HCT116 (cell line): Measurements from ENCODE around the gene SLC25A25. TPM values are rescaled to one million over a fixed set of nuclear protein-coding genes. Genes with fewer than 3 reads are reported as not detected.

ENCODE experiments used
- ATAC-seq: fragments of 200-7000 bp; cut with Tn5 transposase; 2 replicates; pipeline ENCODE4 v1.9.1; 2020; ENCODE audit warnings: mild to moderate bottlenecking, moderate library complexity
- BruUV-seq: library from RNA; stranded (reverse); fragments of 400-500 nt; replicated peaks from 2 replicates; lab custom pipeline; 2021; lab: Mats Ljungman, UMichigan
- CTCF ChIA-PET: fragments of 300-600 bp; sonication (Branson Sonifier 250); formaldehyde crosslinking; loops from one replicate; lab custom pipeline; 2021; ENCODE audit warnings: antibody characterized with exemption; lab: Charles Lee
- POLR2A ChIA-PET: fragments of 300-600, 350-600 bp; sonication (Branson Sonifier 250); formaldehyde crosslinking; loops from one replicate; lab custom pipeline; 2021; ENCODE audit warnings: antibody characterized with exemption; lab: Charles Lee
- RAD21 ChIA-PET, 2 experiments: fragments of 300-600 bp; sonication (Branson Sonifier 250); formaldehyde crosslinking; loops; one replicate each; lab custom pipeline; 2023; ENCODE audit warnings: low total read pairs in 2 of 2; ENCODE audit not compliant: uncharacterized antibody in 2 of 2, unreplicated experiment in 2 of 2, low non-redundant PET in 1 of 2; lab: Charles Lee
- DNase-seq: peaks from one replicate; pipeline ENCODE4 v3.0.0-alpha.2; 2010; ENCODE audit warnings: low read depth, low spot score
- H2AFZ ChIP-seq: fragments of 200-600 bp; shearing (Covaris generic), sonication (generic); 2 replicates; pipeline ENCODE4 v1.6.1; 2017; ENCODE audit warnings: low read depth, mixed run types, mixed read lengths, antibody characterized with exemption, low read length; ENCODE audit not compliant: poor library complexity, severe bottlenecking
- H3K27ac ChIP-seq: 2 replicates; pipeline ENCODE4 v1.5.1; 2012; ENCODE audit warnings: low read depth, low read length
- H3K27me3 ChIP-seq: fragments of 200-600 bp; sonication (generic); 2 replicates; pipeline ENCODE4 v1.6.1; 2016; ENCODE audit warnings: mixed run types, low read length, mixed read lengths; ENCODE audit not compliant: insufficient read depth
- H3K36me3 ChIP-seq, 2 experiments: fragments of 200-500 bp in 1 of 2; fragments of 200-600 bp in 1 of 2; sonication (Bioruptor generic) in 1 of 2; sonication (generic) in 1 of 2; 2 replicates each; pipeline versions ENCODE4 v1.5.1 to v1.6.1; 2014 to 2016; ENCODE audit warnings: low read length in 2 of 2, inconsistent platforms in 1 of 2, mixed read lengths in 1 of 2, mixed run types in 1 of 2; ENCODE audit not compliant: insufficient read depth in 2 of 2, control insufficient read depth in 1 of 2
- H3K4me1 ChIP-seq, 2 experiments: fragments of 200-600 bp in 1 of 2; sonication (generic) in 1 of 2; 2 replicates each; pipeline versions ENCODE4 v1.5.1 to v1.6.1; 2012 to 2017; ENCODE audit warnings: low read length in 2 of 2, inconsistent platforms in 1 of 2, mild to moderate bottlenecking in 1 of 2, mixed read lengths in 1 of 2, mixed run types in 1 of 2, moderate library complexity in 1 of 2; ENCODE audit not compliant: insufficient read depth in 2 of 2, control insufficient read depth in 1 of 2
- H3K4me2 ChIP-seq: fragments of 200-600 bp; sonication (generic); 2 replicates; pipeline ENCODE4 v1.6.1; 2017; ENCODE audit warnings: mixed run types, low read length, mixed read lengths
- H3K4me3 ChIP-seq, 2 experiments: fragments of 200-600 bp in 1 of 2; sonication (generic) in 1 of 2; replicated peaks in 1 of 2; 2 replicates each; pipeline ENCODE4 v1.5.1; 2011 to 2016; ENCODE audit warnings: low read length in 2 of 2, control low read depth in 1 of 2, low read depth in 1 of 2, mild to moderate bottlenecking in 1 of 2, mixed read lengths in 1 of 2, mixed run types in 1 of 2
- H3K79me2 ChIP-seq: fragments of 200-600 bp; sonication (generic); 2 replicates; pipeline ENCODE4 v1.6.1; 2017; ENCODE audit warnings: mild to moderate bottlenecking, mixed run types, low read length, moderate library complexity, mixed read lengths; ENCODE audit not compliant: insufficient read depth
- H3K9ac ChIP-seq: fragments of 200-600 bp; sonication (generic); 2 replicates; pipeline ENCODE4 v1.6.1; 2016; ENCODE audit warnings: low read length, mixed read lengths
- H3K9me2 ChIP-seq: fragments of 200-600 bp; sonication (generic), shearing (Covaris generic); 2 replicates; pipeline ENCODE4 v1.6.1; 2017; ENCODE audit warnings: mixed run types, mild to moderate bottlenecking, moderate library complexity; ENCODE audit not compliant: insufficient read depth
- H3K9me3 ChIP-seq, 2 experiments: fragments of 200-500 bp in 1 of 2; fragments of 200-600 bp in 1 of 2; sonication (Bioruptor generic) in 1 of 2; sonication (generic) in 1 of 2; 2 replicates each; pipeline ENCODE4 v1.6.1; 2014 to 2017; ENCODE audit warnings: low read length in 2 of 2, mixed read lengths in 2 of 2, inconsistent platforms in 1 of 2, low read depth in 1 of 2, mild to moderate bottlenecking in 1 of 2, mixed run types in 1 of 2, moderate library complexity in 1 of 2; ENCODE audit not compliant: control insufficient read depth in 1 of 2, insufficient read depth in 1 of 2
- H4K20me1 ChIP-seq: fragments of 200-600 bp; sonication (generic), shearing (Covaris generic); 2 replicates; pipeline ENCODE4 v1.6.1; 2017; ENCODE audit warnings: mixed run types, mild to moderate bottlenecking, moderate library complexity; ENCODE audit not compliant: insufficient read depth
- CEBPB ChIP-seq: IDR thresholded peaks from 2 replicates; pipeline ENCODE4 v1.6.1; 2012; ENCODE audit warnings: low read depth
- EGR1 ChIP-seq: IDR thresholded peaks from 2 replicates; pipeline ENCODE4 v1.6.1; 2012; ENCODE audit warnings: low read depth
- ELF1 ChIP-seq: IDR thresholded peaks from 2 replicates; pipeline ENCODE4 v1.6.1; 2012; ENCODE audit warnings: low read depth, borderline replicate concordance
- EZH2 ChIP-seq: fragments of 200-600 bp; sonication (generic); IDR thresholded peaks from 2 replicates; pipeline ENCODE4 v1.6.1; 2017; ENCODE audit warnings: antibody characterized with exemption, mixed run types
- FOSL1 ChIP-seq: IDR thresholded peaks from 2 replicates; pipeline ENCODE4 v1.6.1; 2012; ENCODE audit warnings: low read depth
- POLR2AphosphoS5 ChIP-seq: IDR thresholded peaks from 2 replicates; pipeline ENCODE4 v1.6.1; 2011; ENCODE audit warnings: mild to moderate bottlenecking, low read depth, low read length, moderate library complexity
- RAD21 ChIP-seq: IDR thresholded peaks from 2 replicates; pipeline ENCODE4 v1.6.1; 2012; ENCODE audit warnings: low read depth, mild to moderate bottlenecking
- SP1 ChIP-seq: IDR thresholded peaks from 2 replicates; pipeline ENCODE4 v1.6.1; 2012; ENCODE audit warnings: low read depth
- YY1 ChIP-seq: IDR thresholded peaks from 2 replicates; pipeline ENCODE4 v1.6.1; 2011; ENCODE audit warnings: low read length, low read depth, moderate library complexity, mild to moderate bottlenecking; ENCODE audit not compliant: insufficient replicate concordance; ENCODE audit errors: extremely low read depth
- ZFX ChIP-seq: fragments of 450-650 bp; IDR thresholded peaks from 2 replicates; pipeline ENCODE4 v1.6.1; 2017
- intact Hi-C: fragments of 100-400 bp; cut with micrococcal nuclease; formaldehyde crosslinking; loops from 2 replicates; pipeline ENCODE4 v1.10.0; 2022
- total RNA-seq: library from RNA; stranded (reverse); gene quantifications from one replicate; pipeline ENCODE4 v1.2.1, GENCODE V29; 2021; ENCODE audit not compliant: unreplicated experiment
- TF ChIP-seq, protein P1 (sequence below): IDR thresholded peaks from 2 replicates; pipeline ENCODE4 v1.6.1; 2012; ENCODE audit warnings: low read depth
- TF ChIP-seq, protein P2 (sequence below), 3 experiments: fragments of 200-600 bp in 1 of 3; sonication (generic) in 1 of 3; IDR thresholded peaks in 2 of 3; conservative IDR thresholded peaks in 1 of 3; 2 replicates each; pipeline ENCODE4 v1.5.1; 2012 to 2017; ENCODE audit warnings: low read depth in 2 of 3, low read length in 2 of 3, antibody characterized with exemption in 1 of 3, borderline replicate concordance in 1 of 3, control low read depth in 1 of 3, mild to moderate bottlenecking in 1 of 3, mixed read lengths in 1 of 3, mixed run types in 1 of 3, moderate library complexity in 1 of 3; ENCODE audit not compliant: insufficient read depth in 1 of 3
- TF ChIP-seq, protein P3 (sequence below): IDR thresholded peaks from 2 replicates; pipeline ENCODE4 v1.6.1; 2012

The SLC25A25 gene
- total RNA-seq, 1 experiment from 2014 or later = 15.3 TPM

DNA sequence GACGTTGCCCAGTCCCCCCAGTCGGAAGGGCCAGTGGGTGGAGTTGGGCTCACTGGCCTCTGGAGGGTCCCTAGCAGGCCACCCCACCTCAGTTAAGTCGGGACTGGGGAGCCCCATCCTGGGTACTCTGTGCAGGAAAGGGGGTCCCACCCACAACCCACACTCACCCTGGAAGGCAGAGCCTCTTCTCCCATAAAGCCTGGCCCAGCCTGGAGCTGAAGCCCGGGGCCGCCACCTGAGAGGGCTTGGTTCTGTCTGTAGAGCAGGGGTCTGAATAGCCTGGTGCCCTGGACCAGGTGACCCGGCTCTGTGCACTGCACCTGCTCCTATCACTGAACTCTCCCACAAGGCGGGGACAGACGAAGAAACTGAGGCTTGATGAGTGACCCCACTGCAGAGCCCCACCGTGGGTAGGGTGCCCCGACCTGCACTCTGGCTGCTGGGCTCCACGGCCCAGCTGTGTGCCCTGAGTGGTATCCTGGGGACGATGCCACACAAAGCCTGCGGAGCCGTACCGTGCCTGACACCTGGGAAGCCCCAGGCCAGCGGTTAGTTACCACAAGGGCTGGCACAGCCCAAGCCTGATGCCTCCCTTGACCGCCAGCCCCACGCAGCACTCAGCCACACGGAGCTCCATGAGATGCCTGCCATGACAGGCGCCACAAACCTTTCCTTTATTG is 52.2 kb downstream of the SLC25A25 start (continued):
- TF ChIP-seq RAD21 = no peak
- no peak for TF ChIP-seq FOSL1
- no peak; the same call in none of the 2 replicates for TF ChIP-seq POLR2AphosphoS5
- TF ChIP-seq, protein P1, sequence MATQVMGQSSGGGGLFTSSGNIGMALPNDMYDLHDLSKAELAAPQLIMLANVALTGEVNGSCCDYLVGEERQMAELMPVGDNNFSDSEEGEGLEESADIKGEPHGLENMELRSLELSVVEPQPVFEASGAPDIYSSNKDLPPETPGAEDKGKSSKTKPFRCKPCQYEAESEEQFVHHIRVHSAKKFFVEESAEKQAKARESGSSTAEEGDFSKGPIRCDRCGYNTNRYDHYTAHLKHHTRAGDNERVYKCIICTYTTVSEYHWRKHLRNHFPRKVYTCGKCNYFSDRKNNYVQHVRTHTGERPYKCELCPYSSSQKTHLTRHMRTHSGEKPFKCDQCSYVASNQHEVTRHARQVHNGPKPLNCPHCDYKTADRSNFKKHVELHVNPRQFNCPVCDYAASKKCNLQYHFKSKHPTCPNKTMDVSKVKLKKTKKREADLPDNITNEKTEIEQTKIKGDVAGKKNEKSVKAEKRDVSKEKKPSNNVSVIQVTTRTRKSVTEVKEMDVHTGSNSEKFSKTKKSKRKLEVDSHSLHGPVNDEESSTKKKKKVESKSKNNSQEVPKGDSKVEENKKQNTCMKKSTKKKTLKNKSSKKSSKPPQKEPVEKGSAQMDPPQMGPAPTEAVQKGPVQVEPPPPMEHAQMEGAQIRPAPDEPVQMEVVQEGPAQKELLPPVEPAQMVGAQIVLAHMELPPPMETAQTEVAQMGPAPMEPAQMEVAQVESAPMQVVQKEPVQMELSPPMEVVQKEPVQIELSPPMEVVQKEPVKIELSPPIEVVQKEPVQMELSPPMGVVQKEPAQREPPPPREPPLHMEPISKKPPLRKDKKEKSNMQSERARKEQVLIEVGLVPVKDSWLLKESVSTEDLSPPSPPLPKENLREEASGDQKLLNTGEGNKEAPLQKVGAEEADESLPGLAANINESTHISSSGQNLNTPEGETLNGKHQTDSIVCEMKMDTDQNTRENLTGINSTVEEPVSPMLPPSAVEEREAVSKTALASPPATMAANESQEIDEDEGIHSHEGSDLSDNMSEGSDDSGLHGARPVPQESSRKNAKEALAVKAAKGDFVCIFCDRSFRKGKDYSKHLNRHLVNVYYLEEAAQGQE = no peak

DNA sequence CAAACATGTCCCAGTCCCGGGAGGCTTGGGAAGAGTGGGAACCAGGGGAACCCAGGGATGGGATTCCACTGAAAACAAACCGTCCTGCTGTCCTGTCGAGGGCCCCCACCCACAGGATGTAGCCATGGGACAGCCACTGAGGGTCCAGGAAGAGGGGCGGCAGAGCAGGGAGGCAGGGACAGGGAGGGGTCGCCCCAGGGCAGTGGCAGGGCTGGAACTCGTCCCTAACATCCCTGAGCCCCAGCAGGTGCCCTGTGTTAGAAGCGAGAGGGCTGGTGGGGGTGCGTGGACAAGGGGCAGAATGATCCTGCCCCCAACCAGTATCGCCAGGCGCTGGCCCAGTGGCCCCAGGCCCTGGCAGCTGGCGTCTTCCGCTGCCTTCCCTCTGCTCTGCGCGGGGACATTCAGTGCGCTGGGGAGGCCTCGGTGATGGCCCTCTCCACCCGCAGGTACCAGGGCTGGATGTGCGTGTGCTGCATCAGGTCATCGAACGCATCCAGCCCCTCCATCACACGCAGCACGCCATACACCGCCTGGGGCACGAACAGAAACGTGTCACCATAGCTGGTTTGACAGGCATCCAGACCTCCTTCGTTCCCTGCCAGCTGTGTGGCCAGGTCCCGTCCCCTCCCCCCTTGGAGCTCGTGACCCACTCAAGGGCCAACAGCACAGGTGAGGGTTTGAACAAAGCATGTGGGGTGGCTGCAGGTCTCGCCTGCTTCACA is 52.9 kb downstream of the SLC25A25 start:
- Histone ChIP-seq H2AFZ (no peak overlapping the region), H3K4me1 (peaks cover 7 to 18% of the 10 kb centered on the region in 2 experiments), H3K27me3 (no peaks in the 10 kb centered on the region), H3K4me3 (no peak overlapping the region), H3K9me2 (no peaks in the 10 kb centered on the region), H3K27ac (no peak overlapping the region), H3K36me3 (peaks cover 6 to 30% of the 10 kb centered on the region in 2 experiments; a peak in 3 of 4 replicates), H4K20me1 (peaks cover 9% of the 10 kb centered on the region; the same call in 1 of the 2 replicates), H3K79me2 (peaks cover 23% of the 10 kb centered on the region), H3K4me2 (no peak overlapping the region), H3K9ac (no peak overlapping the region), H3K9me3 (no peaks in the 10 kb centered on the region)
- ChIA-PET RAD21 (no interaction called here), POLR2A (no interaction called here), CTCF (no interaction called here)
- DNase-seq (no peak), ATAC-seq (no peak)
- BruUV-seq = no TSS peak
- intact Hi-C loops = no loop called here
- TF ChIP-seq EGR1 = no peak
- TF ChIP-seq ZFX = no peak
- no peak for TF ChIP-seq EZH2
- TF ChIP-seq, protein P2, sequence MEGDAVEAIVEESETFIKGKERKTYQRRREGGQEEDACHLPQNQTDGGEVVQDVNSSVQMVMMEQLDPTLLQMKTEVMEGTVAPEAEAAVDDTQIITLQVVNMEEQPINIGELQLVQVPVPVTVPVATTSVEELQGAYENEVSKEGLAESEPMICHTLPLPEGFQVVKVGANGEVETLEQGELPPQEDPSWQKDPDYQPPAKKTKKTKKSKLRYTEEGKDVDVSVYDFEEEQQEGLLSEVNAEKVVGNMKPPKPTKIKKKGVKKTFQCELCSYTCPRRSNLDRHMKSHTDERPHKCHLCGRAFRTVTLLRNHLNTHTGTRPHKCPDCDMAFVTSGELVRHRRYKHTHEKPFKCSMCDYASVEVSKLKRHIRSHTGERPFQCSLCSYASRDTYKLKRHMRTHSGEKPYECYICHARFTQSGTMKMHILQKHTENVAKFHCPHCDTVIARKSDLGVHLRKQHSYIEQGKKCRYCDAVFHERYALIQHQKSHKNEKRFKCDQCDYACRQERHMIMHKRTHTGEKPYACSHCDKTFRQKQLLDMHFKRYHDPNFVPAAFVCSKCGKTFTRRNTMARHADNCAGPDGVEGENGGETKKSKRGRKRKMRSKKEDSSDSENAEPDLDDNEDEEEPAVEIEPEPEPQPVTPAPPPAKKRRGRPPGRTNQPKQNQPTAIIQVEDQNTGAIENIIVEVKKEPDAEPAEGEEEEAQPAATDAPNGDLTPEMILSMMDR (IDR thresholded peaks at IDR 0.05 in 2 of 3, conservative IDR thresholded peaks at IDR 0.05 in 1 of 3; ENCODE audit: borderline replicate concordance in 1 of 3, insufficient read depth in 1 of 3, low read depth in 2 of 3, low read length in 2 of 3) = no peak
- no peak for TF ChIP-seq SP1
- TF ChIP-seq ELF1 = no peak
- no peak for TF ChIP-seq CEBPB
- TF ChIP-seq, protein P1 = no peak
- TF ChIP-seq, protein P3, sequence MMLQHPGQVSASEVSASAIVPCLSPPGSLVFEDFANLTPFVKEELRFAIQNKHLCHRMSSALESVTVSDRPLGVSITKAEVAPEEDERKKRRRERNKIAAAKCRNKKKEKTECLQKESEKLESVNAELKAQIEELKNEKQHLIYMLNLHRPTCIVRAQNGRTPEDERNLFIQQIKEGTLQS = no peak
- no peak for TF ChIP-seq RAD21
- no peak for TF ChIP-seq FOSL1
- no peak for TF ChIP-seq YY1
